Upper lobe of left lung (tissue), 6 donors: ENCODE data around the gene ATP1A2. TPM values are rescaled to one million over a fixed set of nuclear protein-coding genes. Genes with fewer than 3 reads are reported as not detected.
A peak's percentile ranks its signal among the peaks of the same experiment; 100 is the strongest.
"Not testable (repeated sequence)": the region's sequence is repeated elsewhere in the genome, so short reads cannot be mapped to it uniquely, and the experiment has no call there.

Source experiments
- ATAC-seq, 2 donors: fragments of 200-7000 bp; cut with Tn5 transposase; one replicate each; pipeline ENCODE4 v1.9.1; 2022; ENCODE audit warnings: mild to moderate bottlenecking in 2 of 2, moderate library complexity in 2 of 2; ENCODE audit not compliant: low FRiP score in 2 of 2
- DNase-seq, 2 donors: peaks; one replicate each; pipeline ENCODE4 v3.0.0-alpha.2; 2019 to 2020
- H3K27ac ChIP-seq, 4 donors: fragments of 200-600 bp; sonication (generic); one replicate each; pipeline ENCODE4 v1.5.1; 2016 to 2019
- H3K27me3 ChIP-seq, 4 donors: fragments of 200-600 bp; sonication (generic); one replicate each; pipeline ENCODE4 v1.5.1; 2017 to 2019
- H3K36me3 ChIP-seq, 4 donors: fragments of 200-600 bp; sonication (generic); one replicate each; pipeline ENCODE4 v1.5.1; 2016 to 2019
- H3K4me1 ChIP-seq, 4 donors: fragments of 200-600 bp; sonication (generic); one replicate each; pipeline ENCODE4 v1.5.1; 2018 to 2019
- H3K4me3 ChIP-seq, 4 donors: fragments of 200-600 bp; sonication (generic); one replicate each; pipeline ENCODE4 v1.5.1; 2017 to 2019; ENCODE audit warnings: mild to moderate bottlenecking in 2 of 4, moderate library complexity in 1 of 4
- H3K9me3 ChIP-seq, 4 donors: fragments of 200-600 bp; sonication (generic); one replicate each; pipeline ENCODE4 v1.5.1; 2018 to 2019
- CTCF ChIP-seq, 6 experiments: fragments of 450-650 bp in 4 of 6; fragments of 200-600 bp in 2 of 6; sonication (generic) in 2 of 6; IDR thresholded peaks; one replicate each; pipeline ENCODE4 v1.5.1; 2016 to 2019; ENCODE audit warnings: antibody characterized with exemption in 6 of 6
- EP300 ChIP-seq, 4 donors: sonication (generic); formaldehyde crosslinking; IDR thresholded peaks; one replicate each; pipeline ENCODE4 v1.5.1; 2017; ENCODE audit warnings: antibody characterized with exemption in 4 of 4, control low read depth in 2 of 4
- POLR2A ChIP-seq, 4 donors: fragments of 450-650 bp; IDR thresholded peaks; one replicate each; pipeline ENCODE4 v1.5.1; 2016 to 2017; ENCODE audit warnings: antibody characterized with exemption in 4 of 4, mild to moderate bottlenecking in 2 of 4
- POLR2AphosphoS5 ChIP-seq, 2 donors: sonication (generic); formaldehyde crosslinking; IDR thresholded peaks; one replicate each; pipeline ENCODE4 v1.5.1; 2017; ENCODE audit warnings: antibody characterized with exemption in 2 of 2
- WGBS, 2 donors: methylation state at CpG; one replicate each; pipeline ENCODE4 v1.1.5; 2017 to 2018; 5-methylcytosine and 5-hydroxymethylcytosine counted together
- total RNA-seq, 6 donors: library from RNA; depleted of rRNA in 4 of 6; stranded (reverse); fragments of >200 nt in 4 of 6; gene quantifications; one replicate each; pipeline versions ENCODE4 v1.1.0 to v1.2.1, GENCODE V29; 2016 to 2021
- donor health status: DM: no; HTN: no; CAD: no; lungs with moderate emphysema.
- donor health status: DM: no; HTN: yes; CAD: no; lungs with severe emphysema.

Gene ATP1A2
- total RNA-seq, 6 donors from 2014 or later, result 2.2 to 36.7 (median 3.8) TPM

- H3K27me3 ChIP-seq, result no peaks in the 10 kb centered on the region
- no peak for DNase-seq
- ATAC-seq, result peak in 1 of 2 donors; percentile 37
- no peak for TF ChIP-seq EP300 (IDR thresholded peaks at IDR 0.05)
- peak in 4 of 6 experiments; percentile 14 to 38 (median 28) for TF ChIP-seq CTCF (IDR thresholded peaks at IDR 0.05)
- TF ChIP-seq POLR2AphosphoS5 (IDR thresholded peaks at IDR 0.05), result no peak
- no peak for TF ChIP-seq POLR2A (IDR thresholded peaks at IDR 0.05)
- H3K4me1 ChIP-seq, result no peaks in the 10 kb centered on the region
- 34 to 36% methylated on average over 6 of the region's 6 CpGs for WGBS, 2 donors
- H3K9me3 ChIP-seq, result no peaks in the 10 kb centered on the region
- no peaks in the 10 kb centered on the region for H3K36me3 ChIP-seq
- H3K27ac ChIP-seq, result no peak overlapping the region
- H3K4me3 ChIP-seq, result no peak overlapping the region
These were observed 6.5 kb upstream of the ATP1A2 start for GRCh38 chr1:160108888-160109662.

DNA sequence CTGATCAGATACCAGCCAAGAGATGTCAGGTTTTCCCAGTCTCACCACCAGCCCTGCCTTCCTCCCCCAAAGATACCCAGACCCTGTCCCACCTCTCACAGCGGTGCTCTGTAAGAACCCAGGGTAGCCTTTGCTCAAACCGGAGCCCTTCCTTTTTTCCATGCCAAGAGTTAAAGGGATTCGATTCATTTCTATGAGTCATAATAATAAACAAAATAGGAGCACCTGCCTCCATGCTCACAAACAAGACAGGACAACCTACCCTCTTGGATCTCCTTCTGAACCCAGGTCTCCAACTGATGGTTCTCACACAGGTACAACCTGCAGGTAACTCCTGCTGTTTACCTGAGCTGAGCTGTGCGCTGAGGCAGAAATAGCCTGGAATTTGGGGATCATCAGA is 5.9 kb upstream of the ATP1A2 start:
- TF ChIP-seq POLR2A (IDR thresholded peaks at IDR 0.05), result no peak
- TF ChIP-seq EP300 (IDR thresholded peaks at IDR 0.05), result no peak
- Histone ChIP-seq H3K27ac (no peak overlapping the region), H3K27me3 (no peaks in the 10 kb centered on the region), H3K4me1 (no peaks in the 10 kb centered on the region), H3K9me3 (no peaks in the 10 kb centered on the region), H3K36me3 (no peaks in the 10 kb centered on the region), H3K4me3 (no peak overlapping the region)
- WGBS, 2 donors, result 63 to 69% methylated on average over 4 of the region's 4 CpGs
- no peak for ATAC-seq
- DNase-seq, result no peak

DNA sequence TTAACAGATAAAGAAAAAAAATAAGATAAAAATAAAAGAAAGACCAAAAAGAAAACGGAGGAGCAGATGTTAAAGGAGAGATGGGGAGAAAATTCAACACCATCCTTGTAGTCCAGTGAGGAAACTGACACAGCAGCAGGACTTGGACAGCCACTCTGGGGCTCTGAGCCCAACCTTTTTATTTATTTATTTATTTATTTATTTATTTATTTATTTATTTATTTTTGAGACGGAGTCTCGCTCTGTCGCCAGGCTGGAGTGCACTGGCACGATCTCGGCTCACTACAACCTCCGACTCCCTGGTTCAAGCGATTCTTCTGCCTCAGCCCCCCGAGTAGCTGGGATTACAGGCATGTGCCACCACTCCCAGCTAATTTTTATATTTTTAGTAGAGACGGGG is 4.1 kb upstream of the ATP1A2 start:
- H3K36me3 ChIP-seq, H3K9me3 ChIP-seq, ATAC-seq, DNase-seq, H3K4me1 ChIP-seq, H3K27ac ChIP-seq, H3K4me3 ChIP-seq, H3K27me3 ChIP-seq: not testable (repeated sequence)
- 93% methylated on average over 10 of the region's 10 CpGs for WGBS, 2 donors

- Histone ChIP-seq H3K4me1 (no peaks in the 10 kb centered on the region), H3K9me3 (no peaks in the 10 kb centered on the region), H3K27me3 (no peaks in the 10 kb centered on the region), H3K4me3 (no peak overlapping the region), H3K27ac (no peak overlapping the region), H3K36me3 (no peaks in the 10 kb centered on the region)
- WGBS, 2 donors, result 87 to 94% methylated on average over 11 to 12 of the region's 12 CpGs
- TF ChIP-seq CTCF (IDR thresholded peaks at IDR 0.05), result no peak
- TF ChIP-seq EP300 (IDR thresholded peaks at IDR 0.05), result no peak
- no peak for TF ChIP-seq POLR2A (IDR thresholded peaks at IDR 0.05)
- no peak for TF ChIP-seq POLR2AphosphoS5 (IDR thresholded peaks at IDR 0.05)
- ATAC-seq (peak in 1 of 2 donors; percentile 33), DNase-seq (no peak)
These were observed 3.2 kb upstream of the ATP1A2 start for GRCh38 chr1:160112357-160112756.

- no peak overlapping the region for H3K27ac ChIP-seq
- no peaks in the 10 kb centered on the region for H3K27me3 ChIP-seq
- H3K4me1 ChIP-seq, result peaks cover 0 to 10% (median 3%) of the 10 kb centered on the region in 4 donors
- 82 to 93% methylated on average over 6 to 8 of the region's 8 CpGs for WGBS, 2 donors
- H3K36me3 ChIP-seq, result no peaks in the 10 kb centered on the region
- H3K4me3 ChIP-seq, result no peak overlapping the region
- ATAC-seq (no peak), DNase-seq (no peak)
- TF ChIP-seq CTCF (IDR thresholded peaks at IDR 0.05), result no peak
- TF ChIP-seq POLR2AphosphoS5 (IDR thresholded peaks at IDR 0.05), result no peak
- no peak for TF ChIP-seq EP300 (IDR thresholded peaks at IDR 0.05)
- H3K9me3 ChIP-seq, result no peaks in the 10 kb centered on the region
These were observed 2.2 kb upstream of the ATP1A2 start for GRCh38 chr1:160113407-160113806.

DNA sequence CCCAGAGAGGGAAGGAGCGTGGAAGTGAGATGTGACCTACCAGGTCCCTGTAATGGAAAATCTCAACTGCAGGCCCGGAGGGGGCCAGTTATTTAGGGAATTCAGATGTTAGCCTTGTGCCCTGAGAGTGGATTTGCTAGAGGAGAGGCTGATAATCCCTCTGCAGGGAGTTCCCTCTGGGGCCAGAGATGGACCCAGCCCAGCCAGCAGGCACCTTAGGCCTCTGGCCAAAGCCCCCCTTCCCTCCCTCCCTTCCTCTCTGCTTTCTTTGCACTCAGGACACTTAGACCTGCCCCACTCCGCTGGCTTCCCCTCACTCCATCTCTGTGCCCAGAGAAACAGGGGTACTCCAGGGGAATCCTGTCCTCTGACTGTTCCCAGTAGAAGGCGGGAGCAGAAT is 1.5 kb upstream of the ATP1A2 start:
- no peaks in the 10 kb centered on the region for H3K36me3 ChIP-seq
- H3K9me3 ChIP-seq, result no peaks in the 10 kb centered on the region
- no peak overlapping the region for H3K27ac ChIP-seq
- no peak overlapping the region for H3K4me3 ChIP-seq
- ATAC-seq (no peak), DNase-seq (no peak)
- no peak for TF ChIP-seq CTCF (IDR thresholded peaks at IDR 0.05)
- TF ChIP-seq EP300 (IDR thresholded peaks at IDR 0.05), result no peak
- 74 to 80% methylated on average over 4 of the region's 4 CpGs for WGBS, 2 donors
- no peaks in the 10 kb centered on the region for H3K27me3 ChIP-seq
- H3K4me1 ChIP-seq, result peaks cover 0 to 11% (median 3%) of the 10 kb centered on the region in 4 donors
